Psoas muscle (tissue), 8 donors: ENCODE results near the gene JPT2. TPM values are rescaled to one million over a fixed set of nuclear protein-coding genes. Genes with fewer than 3 reads are reported as not detected.

Source experiments
- ATAC-seq, 4 donors: fragments of 200-7000 bp; cut with Tn5 transposase; one replicate each; pipeline ENCODE4 v1.9.1; 2020; ENCODE audit warnings: moderate library complexity in 3 of 4, mild to moderate bottlenecking in 2 of 4
- DNase-seq, 2 donors: peaks; one replicate each; pipeline ENCODE4 v3.0.0-alpha.2; 2020
- H3K27ac ChIP-seq: fragments of 200-600 bp; one replicate; pipeline ENCODE4 v1.8.0; 2022
- H3K27me3 ChIP-seq, 3 donors: fragments of 200-600 bp in 1 of 3; one replicate each; pipeline versions ENCODE4 v1.6.1 to v1.8.0; 2013 to 2022; ENCODE audit warnings: low read length in 2 of 3, mild to moderate bottlenecking in 2 of 3, moderate library complexity in 1 of 3; ENCODE audit not compliant: insufficient read depth in 3 of 3
- H3K36me3 ChIP-seq, 2 donors: fragments of 200-600 bp in 1 of 2; one replicate each; pipeline versions ENCODE4 v1.6.1 to v1.8.0; 2013 to 2022; ENCODE audit warnings: low read depth in 1 of 2, mild to moderate bottlenecking in 1 of 2, moderate library complexity in 1 of 2; ENCODE audit not compliant: insufficient read depth in 1 of 2
- H3K4me1 ChIP-seq: fragments of 200-600 bp; one replicate; pipeline ENCODE4 v1.8.0; 2022
- H3K4me3 ChIP-seq: fragments of 200-600 bp; one replicate; pipeline ENCODE4 v1.8.0; 2022; ENCODE audit warnings: mild to moderate bottlenecking
- H3K9me3 ChIP-seq: fragments of 200-600 bp; one replicate; pipeline ENCODE4 v1.8.0; 2022
- WGBS, 3 donors: extraction: QIAGEN DNeasy Blood & Tissue Kit; methylation state at CpG; one replicate each; pipeline versions ENCODE4 v1.1.6 to v1.1.7; 2013; 5-methylcytosine and 5-hydroxymethylcytosine counted together
- intact Hi-C, 2 donors: fragments of 100-400 bp; cut with DNase I; formaldehyde crosslinking; loops; one replicate each; pipeline versions ENCODE4 v1.11.0 to v1.14.2; 2022
- polyA plus RNA-seq, 3 donors: library from polyadenylated mRNA; stranded (reverse); fragments of 200-250 nt; gene quantifications; one replicate each; pipeline ENCODE4 v1.2.3, GENCODE V29; 2013
- total RNA-seq, 4 donors: library from RNA; stranded (reverse); fragmentation: NEBNext Ultra II Directional in 2 of 4; extraction: Animal tissue kit (Norgen Biotek cat#: 25700) in 2 of 4; gene quantifications; one replicate each; pipeline versions ENCODE4 v1.2.1 to v1.2.4, GENCODE V29; 2021 to 2023
- TF ChIP-seq, protein P1 (sequence below): fragments of 200-600 bp; IDR thresholded peaks from one replicate; pipeline ENCODE4 v1.8.0; 2022; ENCODE audit warnings: antibody characterized with exemption
- donor health status: healthy with polysubstance abuse.
- donor health status: DM: no; HTN: no; CAD: no; lungs with moderate emphysema.
- donor health status: Bipolar disorder and iron deficiency.
- donor health status: healthy.
- donor health status: DM: yes; HTN: yes; CAD: no.
- donor health status: DM: no; HTN: no; CAD: no.
- donor health status: DM: no; HTN: no; CAD: no.
- donor health status: DM: yes; HTN: yes; CAD: no.

Gene JPT2
- total and polyA plus RNA-seq, 7 donors: 14.4 to 30.6 (median 24.1) TPM

DNA sequence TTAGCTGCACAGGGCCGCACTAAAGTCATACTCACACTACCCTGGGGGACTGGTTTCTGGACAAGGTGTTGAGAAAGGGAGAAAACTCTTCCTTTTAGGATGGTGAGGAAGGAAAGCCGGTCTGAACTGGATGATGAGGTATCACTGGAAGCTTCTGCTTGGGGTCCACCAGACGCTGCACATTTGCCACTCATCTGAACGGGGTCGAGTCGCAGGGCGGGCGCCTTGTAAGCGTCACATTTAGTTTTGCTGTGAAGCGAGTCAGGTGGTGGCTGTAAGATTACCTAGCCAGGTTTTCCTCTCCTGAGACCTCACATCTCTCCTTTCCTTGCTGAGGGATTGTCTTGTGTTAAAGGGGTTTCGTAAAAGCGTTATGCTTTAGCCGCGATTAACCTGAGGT is 2.3 kb downstream of the JPT2 start:
- WGBS, 3 donors: 93 to 97% (median 93%) methylated on average over 14 of the region's 14 CpGs
- Histone ChIP-seq H3K4me1 (peaks cover 6% of the 10 kb centered on the region), H3K9me3 (no peaks in the 10 kb centered on the region), H3K27me3 (no peaks in the 10 kb centered on the region), H3K4me3 (no peak overlapping the region), H3K36me3 (peaks cover 3 to 29% of the 10 kb centered on the region in 2 donors), H3K27ac (no peak overlapping the region)
- intact Hi-C loops: no loop called here
- DNase-seq (no peak), ATAC-seq (no peak)
- TF ChIP-seq, protein P1, sequence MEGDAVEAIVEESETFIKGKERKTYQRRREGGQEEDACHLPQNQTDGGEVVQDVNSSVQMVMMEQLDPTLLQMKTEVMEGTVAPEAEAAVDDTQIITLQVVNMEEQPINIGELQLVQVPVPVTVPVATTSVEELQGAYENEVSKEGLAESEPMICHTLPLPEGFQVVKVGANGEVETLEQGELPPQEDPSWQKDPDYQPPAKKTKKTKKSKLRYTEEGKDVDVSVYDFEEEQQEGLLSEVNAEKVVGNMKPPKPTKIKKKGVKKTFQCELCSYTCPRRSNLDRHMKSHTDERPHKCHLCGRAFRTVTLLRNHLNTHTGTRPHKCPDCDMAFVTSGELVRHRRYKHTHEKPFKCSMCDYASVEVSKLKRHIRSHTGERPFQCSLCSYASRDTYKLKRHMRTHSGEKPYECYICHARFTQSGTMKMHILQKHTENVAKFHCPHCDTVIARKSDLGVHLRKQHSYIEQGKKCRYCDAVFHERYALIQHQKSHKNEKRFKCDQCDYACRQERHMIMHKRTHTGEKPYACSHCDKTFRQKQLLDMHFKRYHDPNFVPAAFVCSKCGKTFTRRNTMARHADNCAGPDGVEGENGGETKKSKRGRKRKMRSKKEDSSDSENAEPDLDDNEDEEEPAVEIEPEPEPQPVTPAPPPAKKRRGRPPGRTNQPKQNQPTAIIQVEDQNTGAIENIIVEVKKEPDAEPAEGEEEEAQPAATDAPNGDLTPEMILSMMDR: no peak

DNA sequence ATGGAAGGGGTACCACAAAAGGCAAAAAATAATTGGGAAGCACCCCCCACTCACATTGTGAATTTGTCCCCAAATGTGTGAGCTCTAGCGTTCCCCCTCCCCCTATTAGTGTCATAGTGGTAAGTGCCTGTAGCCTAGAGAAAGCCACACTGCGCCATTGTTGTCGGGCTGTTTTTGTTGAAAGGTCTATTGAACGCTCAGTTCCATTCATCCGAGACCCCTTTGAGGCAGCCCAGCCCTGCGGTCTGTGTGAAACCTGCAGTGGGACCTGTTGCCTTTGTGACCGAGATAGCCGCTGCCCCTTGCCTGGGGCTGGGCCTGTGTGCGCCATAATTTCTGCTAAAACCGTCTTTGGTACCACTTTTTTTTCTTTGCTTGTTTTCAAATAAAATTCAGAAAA is 3.0 kb downstream of the JPT2 start:
- no peaks in the 10 kb centered on the region for H3K9me3 ChIP-seq
- H3K36me3 ChIP-seq: peaks cover 6 to 29% of the 10 kb centered on the region in 2 donors
- no peak overlapping the region for H3K27ac ChIP-seq
- no peak overlapping the region for H3K4me3 ChIP-seq
- DNase-seq (no peak), ATAC-seq (no peak)
- 94 to 96% (median 94%) methylated on average over 10 of the region's 10 CpGs for WGBS, 3 donors
- H3K27me3 ChIP-seq: no peaks in the 10 kb centered on the region
- TF ChIP-seq, protein P1: no peak
- intact Hi-C loops: no loop called here
- peaks cover 6% of the 10 kb centered on the region for H3K4me1 ChIP-seq

DNA sequence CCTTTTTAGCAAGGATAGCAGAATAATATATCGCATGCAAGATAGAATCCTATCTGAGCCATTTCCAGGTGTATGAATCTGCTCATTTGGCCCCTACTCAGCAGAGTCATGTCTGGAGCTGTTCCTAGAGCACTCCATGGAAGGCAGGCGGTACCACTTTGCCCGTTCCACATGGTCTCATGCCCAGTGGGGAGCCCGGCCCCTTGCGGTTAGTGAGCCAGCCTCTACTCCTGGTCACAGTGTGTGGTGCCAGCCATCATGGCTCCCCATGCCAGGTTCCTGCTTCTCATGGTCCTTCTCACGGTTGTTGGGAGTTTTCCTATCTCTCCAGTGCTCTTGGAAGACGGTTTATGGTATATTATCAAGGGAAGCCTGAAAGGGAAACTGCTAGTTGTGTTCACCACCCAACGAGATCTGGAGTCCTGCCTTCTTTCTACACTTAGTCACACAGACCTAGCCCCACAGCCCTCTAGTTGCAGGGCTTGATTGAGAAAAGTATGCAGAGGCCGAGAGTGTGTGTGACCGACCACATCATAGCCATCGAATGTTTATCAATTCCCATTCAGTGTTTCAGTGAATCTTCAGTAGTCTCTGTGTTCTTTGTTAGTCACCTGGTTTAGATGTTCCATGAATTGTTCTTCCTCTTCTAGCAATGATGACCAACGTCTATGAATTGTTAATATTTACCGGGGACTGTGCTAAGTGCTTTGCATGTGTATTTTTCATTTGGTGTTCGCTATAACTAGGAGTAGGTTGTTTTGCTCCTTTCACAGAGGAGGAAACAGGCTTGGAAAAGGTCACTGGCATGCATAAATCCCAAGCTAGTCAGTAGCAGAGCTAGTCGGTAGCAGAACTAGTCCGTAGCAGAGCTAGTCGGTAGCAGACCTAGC is 9.6 kb downstream of the JPT2 start:
- intact Hi-C loops: no loop called here
- ATAC-seq: no peak
- H3K36me3 ChIP-seq: peaks cover 6 to 76% of the 10 kb centered on the region in 2 donors
- H3K27ac ChIP-seq: no peak overlapping the region
- H3K4me1 ChIP-seq: no peaks in the 10 kb centered on the region
- H3K9me3 ChIP-seq: no peaks in the 10 kb centered on the region
- DNase-seq: no peak
- TF ChIP-seq, protein P1: no peak
- H3K27me3 ChIP-seq: no peaks in the 10 kb centered on the region
- no peak overlapping the region for H3K4me3 ChIP-seq
- 84 to 89% (median 88%) methylated on average over 17 of the region's 17 CpGs for WGBS, 3 donors

DNA sequence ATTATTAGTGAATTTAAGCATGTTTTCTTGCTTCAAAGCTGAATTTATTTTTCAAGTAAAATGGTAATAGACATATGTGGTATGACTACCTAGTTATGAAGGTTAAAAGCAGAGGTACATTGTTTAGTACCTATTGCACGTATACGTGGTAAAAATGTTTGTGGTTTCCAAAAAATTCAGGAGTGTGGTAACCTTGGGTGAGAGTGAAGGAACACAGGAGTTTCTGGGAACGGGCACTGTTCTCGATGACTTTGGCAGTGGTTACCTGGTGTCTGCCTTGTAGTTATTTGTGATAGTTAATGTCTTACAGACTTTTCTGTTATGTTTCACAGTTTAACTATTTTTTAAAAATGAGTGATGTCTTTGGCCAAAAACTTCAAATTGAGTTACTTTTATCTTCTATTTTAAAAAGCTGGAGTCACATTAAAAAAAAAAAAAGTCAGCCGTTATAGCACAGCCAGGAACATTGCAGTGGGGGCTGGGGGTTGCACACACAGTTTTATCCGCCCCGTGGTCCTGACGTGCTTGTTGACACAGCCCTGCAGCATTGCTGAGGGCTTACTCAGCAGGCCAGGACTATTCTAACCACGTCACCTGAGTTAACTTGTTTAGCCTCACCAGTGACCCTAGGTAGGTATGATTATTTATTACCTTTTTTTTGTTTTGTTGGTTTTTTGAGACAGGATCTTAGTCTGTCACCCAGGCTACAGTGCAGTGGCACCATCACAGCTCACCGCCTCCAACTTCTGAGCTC is 10.9 kb downstream of the JPT2 start:
- H3K27ac ChIP-seq: no peak overlapping the region
- no peaks in the 10 kb centered on the region for H3K4me1 ChIP-seq
- peaks cover 8 to 81% of the 10 kb centered on the region in 2 donors for H3K36me3 ChIP-seq
- H3K9me3 ChIP-seq: no peaks in the 10 kb centered on the region
- WGBS, 3 donors: 86 to 91% (median 89%) methylated on average over 10 of the region's 10 CpGs
- ATAC-seq: peak in 1 of 4 donors; percentile 50
- intact Hi-C loops: no loop called here
- TF ChIP-seq, protein P1: no peak
- no peak overlapping the region for H3K4me3 ChIP-seq
- H3K27me3 ChIP-seq: no peaks in the 10 kb centered on the region
- no peak for DNase-seq
